Neutrophil (primary cell): ENCODE results near the gene LTF.

Experiments used
- H3K27ac ChIP-seq: fragments of 200-600 bp; sonication (generic); 2 replicates; pipeline ENCODE4 v1.5.1; 2016; ENCODE audit warnings: mild to moderate bottlenecking, moderate library complexity
- H3K27me3 ChIP-seq: fragments of 200-600 bp; sonication (generic); 2 replicates; pipeline ENCODE4 v1.6.0; 2016; ENCODE audit warnings: mild to moderate bottlenecking
- H3K36me3 ChIP-seq: fragments of 200-600 bp; sonication (generic); 2 replicates; pipeline ENCODE4 v1.5.1; 2017
- H3K4me1 ChIP-seq, 2 experiments: fragments of 200-600 bp in 1 of 2; sonication (generic) in 1 of 2; 1 replicate in 1 of 2; 2 replicates in 1 of 2; pipeline versions ENCODE4 v1.5.1 to v1.6.1; 2013 to 2016; ENCODE audit warnings: low read depth in 1 of 2, low read length in 1 of 2, mild to moderate bottlenecking in 1 of 2, moderate library complexity in 1 of 2; ENCODE audit not compliant: control insufficient read depth in 1 of 2, insufficient read depth in 1 of 2
- H3K4me3 ChIP-seq, 2 experiments: fragments of 200-600 bp in 1 of 2; sonication (generic) in 1 of 2; 1 replicate in 1 of 2; 2 replicates in 1 of 2; pipeline ENCODE4 v1.5.1; 2013 to 2016; ENCODE audit warnings: low read depth in 1 of 2, low read length in 1 of 2, mild to moderate bottlenecking in 1 of 2, moderate library complexity in 1 of 2
- H3K9me3 ChIP-seq: fragments of 200-600 bp; sonication (generic); 2 replicates; pipeline ENCODE4 v1.5.1; 2016
- TF ChIP-seq, protein P1 (sequence below): fragments of 200-600 bp; sonication (generic); IDR thresholded peaks from 2 replicates; pipeline ENCODE4 v1.5.1; 2016; ENCODE audit warnings: antibody characterized with exemption

Gene LTF

DNA sequence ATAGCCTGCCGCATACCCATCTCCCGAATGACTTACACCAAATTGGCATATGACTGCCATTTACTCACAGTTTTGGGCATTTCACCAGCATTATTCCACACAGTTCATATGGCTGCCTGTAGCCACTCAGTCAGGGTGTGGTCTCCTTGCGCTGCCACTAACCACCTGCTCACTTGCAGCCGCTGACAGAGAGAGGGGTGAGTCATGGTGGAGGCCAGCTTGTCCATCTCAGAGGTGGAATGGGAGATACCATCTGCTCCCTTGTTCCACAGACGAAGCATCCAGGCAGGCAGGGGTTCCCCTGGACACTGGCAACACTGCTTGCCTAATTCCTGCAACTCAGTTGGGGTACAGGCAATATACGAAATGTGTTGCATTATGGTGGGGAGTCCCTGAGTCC, 42.1 kb downstream of the LTF start:
- H3K4me1 ChIP-seq: no peaks in the 10 kb centered on the region
- peak overlapping the region; percentile 63 for H3K27ac ChIP-seq
- TF ChIP-seq, protein P1, sequence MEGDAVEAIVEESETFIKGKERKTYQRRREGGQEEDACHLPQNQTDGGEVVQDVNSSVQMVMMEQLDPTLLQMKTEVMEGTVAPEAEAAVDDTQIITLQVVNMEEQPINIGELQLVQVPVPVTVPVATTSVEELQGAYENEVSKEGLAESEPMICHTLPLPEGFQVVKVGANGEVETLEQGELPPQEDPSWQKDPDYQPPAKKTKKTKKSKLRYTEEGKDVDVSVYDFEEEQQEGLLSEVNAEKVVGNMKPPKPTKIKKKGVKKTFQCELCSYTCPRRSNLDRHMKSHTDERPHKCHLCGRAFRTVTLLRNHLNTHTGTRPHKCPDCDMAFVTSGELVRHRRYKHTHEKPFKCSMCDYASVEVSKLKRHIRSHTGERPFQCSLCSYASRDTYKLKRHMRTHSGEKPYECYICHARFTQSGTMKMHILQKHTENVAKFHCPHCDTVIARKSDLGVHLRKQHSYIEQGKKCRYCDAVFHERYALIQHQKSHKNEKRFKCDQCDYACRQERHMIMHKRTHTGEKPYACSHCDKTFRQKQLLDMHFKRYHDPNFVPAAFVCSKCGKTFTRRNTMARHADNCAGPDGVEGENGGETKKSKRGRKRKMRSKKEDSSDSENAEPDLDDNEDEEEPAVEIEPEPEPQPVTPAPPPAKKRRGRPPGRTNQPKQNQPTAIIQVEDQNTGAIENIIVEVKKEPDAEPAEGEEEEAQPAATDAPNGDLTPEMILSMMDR: no peak
- no peaks in the 10 kb centered on the region for H3K9me3 ChIP-seq
- H3K4me3 ChIP-seq: no peak overlapping the region
- no peaks in the 10 kb centered on the region for H3K27me3 ChIP-seq
- peaks cover 94% of the 10 kb centered on the region for H3K36me3 ChIP-seq

DNA sequence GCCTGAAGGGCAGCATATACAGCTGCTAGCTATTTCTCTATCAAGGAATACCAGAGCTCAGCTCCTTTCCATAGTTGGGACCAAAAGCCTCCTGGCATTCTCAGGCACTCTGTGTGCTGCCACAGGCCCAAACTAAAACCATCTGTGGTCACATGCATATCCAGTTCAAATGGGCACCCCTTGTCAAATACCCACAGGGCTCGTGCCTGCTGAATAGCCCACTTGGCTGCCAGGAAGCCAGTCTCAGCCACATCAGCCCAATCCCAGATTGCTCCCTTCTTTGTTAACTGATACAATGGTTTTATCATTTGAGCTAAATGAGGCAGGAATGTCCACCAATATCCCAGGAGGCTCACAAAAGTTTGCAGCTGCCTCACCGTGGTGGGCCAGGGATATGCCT, 43.8 kb downstream of the LTF start:
- Histone ChIP-seq H3K4me1 (no peaks in the 10 kb centered on the region), H3K27ac (no peak overlapping the region), H3K4me3 (no peak overlapping the region), H3K9me3 (no peaks in the 10 kb centered on the region), H3K36me3 (peaks cover 100% of the 10 kb centered on the region), H3K27me3 (no peaks in the 10 kb centered on the region)
- TF ChIP-seq, protein P1: no peak

DNA sequence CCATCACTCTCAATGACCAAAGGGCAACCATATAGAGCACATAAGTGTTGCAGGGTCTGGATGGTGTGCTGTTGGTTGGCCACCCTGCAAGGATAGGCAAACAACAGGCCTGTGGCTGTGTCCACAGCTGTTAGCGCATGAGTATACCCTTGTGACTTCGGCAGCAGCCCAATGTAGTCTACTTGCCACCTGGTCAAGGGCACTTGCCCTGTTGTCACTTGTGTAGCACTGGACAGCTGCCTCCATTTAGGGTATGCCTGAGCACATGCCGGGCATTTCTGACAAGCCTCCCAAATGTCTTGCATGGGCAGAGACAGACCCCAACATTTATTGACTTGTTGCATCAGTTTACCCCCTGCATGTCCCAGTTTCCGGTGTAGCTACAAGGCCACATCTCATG, 44.9 kb downstream of the LTF start:
- peak overlapping the region; percentile 45 for H3K27ac ChIP-seq
- peaks cover 98% of the 10 kb centered on the region for H3K36me3 ChIP-seq
- H3K27me3 ChIP-seq: no peaks in the 10 kb centered on the region
- no peak overlapping the region for H3K4me3 ChIP-seq
- no peaks in the 10 kb centered on the region for H3K4me1 ChIP-seq
- no peaks in the 10 kb centered on the region for H3K9me3 ChIP-seq
- TF ChIP-seq, protein P1: no peak

DNA sequence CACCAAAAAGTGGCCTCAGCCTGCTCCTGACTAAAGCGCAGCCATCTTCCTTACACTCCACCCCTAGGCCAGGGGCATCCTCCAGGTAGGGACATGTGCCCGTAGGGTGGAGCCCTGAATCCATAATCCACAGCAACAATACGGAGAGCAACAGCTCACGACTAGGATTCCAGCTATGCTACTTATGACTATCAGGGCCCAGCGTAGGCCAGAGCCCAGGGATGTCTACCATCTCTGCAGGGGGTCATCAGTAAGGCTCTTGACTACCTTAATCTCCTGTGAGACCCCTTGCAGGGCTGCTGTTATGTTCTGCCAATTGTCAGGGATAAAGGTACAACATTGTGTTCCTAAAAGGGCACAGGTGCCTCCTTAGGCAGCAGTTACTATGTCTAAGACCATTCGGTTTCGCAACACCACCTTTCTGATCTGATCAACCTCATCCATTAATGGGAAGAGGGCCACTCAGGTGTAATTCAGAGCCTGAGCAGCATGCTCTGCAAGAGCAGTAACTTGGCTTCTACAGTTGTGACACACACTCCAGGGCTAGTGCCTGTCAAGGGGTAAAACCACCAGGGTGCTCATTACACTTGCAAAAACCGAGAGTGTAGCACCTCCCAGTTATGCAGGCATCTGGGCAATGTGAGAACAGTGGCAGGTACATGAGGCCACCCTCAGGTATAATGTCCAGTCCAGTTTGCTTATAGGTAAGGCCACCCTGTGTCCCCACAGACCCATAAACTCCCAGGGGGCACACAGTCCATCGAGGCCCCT, 46.7 kb downstream of the LTF start:
- TF ChIP-seq, protein P1: no peak
- H3K27ac ChIP-seq: peak overlapping the region; percentile 45
- H3K9me3 ChIP-seq: no peaks in the 10 kb centered on the region
- no peak overlapping the region for H3K4me3 ChIP-seq
- no peaks in the 10 kb centered on the region for H3K27me3 ChIP-seq
- peaks cover 84% of the 10 kb centered on the region for H3K36me3 ChIP-seq
- H3K4me1 ChIP-seq: no peaks in the 10 kb centered on the region

DNA sequence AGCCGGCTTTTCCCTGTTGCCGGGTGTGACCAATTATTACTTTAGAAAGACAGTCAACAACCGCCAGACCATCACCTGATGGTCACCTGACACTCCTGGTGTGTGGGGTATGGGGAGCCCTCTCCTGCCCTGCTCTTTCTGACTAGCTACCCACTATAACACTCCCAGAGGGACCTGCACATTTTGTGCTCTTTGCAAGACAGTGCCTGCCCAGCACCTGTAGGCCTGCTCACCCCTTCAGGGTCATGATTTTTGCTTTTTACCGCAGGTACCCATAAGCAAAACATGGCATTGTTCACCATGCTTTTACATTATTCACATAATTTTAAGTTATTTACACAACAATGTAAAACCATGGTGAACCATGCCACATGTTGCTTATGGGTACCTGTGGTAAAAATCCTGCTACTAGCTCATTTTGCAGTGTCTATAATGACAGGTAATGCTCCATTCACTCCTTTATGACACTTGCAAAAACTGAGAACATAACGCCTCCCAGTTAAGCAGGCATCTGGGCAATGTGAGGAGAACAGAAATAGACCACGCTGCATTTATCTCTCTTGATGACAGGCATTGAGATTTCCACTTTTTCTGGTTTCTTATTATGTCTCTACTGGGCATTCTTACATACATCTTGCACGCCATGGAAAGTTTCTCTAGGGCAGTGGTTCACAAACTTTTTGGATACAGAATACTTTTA, 47.7 kb downstream of the LTF start:
- Histone ChIP-seq H3K9me3 (no peaks in the 10 kb centered on the region), H3K27me3 (no peaks in the 10 kb centered on the region), H3K27ac (peak overlapping the region; percentile 45), H3K4me3 (no peak overlapping the region), H3K4me1 (no peaks in the 10 kb centered on the region), H3K36me3 (peaks cover 74% of the 10 kb centered on the region)
- TF ChIP-seq, protein P1: no peak
